SJCRH30 (cell line): Measurements from ENCODE around the gene ADAM11. TPM values are rescaled to one million over a fixed set of nuclear protein-coding genes. Genes with fewer than 3 reads are reported as not detected.
"Not testable (repeated sequence)": the region's sequence is repeated elsewhere in the genome, so short reads cannot be mapped to it uniquely, and the experiment has no call there.

Source experiments
- DNase-seq, 2 experiments: peaks; one replicate each; pipeline ENCODE4 v3.0.0-alpha.2; 2015 to 2020
- H3K27ac ChIP-seq: fragments of 250-450 bp; sonication (Bioruptor Pico); 2 replicates; pipeline ENCODE4 v1.5.1; 2020; ENCODE audit warnings: mild to moderate bottlenecking, moderate library complexity
- H3K27me3 ChIP-seq: fragments of 250-450 bp; sonication (Bioruptor Pico); 2 replicates; pipeline ENCODE4 v1.5.1; 2020; ENCODE audit warnings: mild to moderate bottlenecking, moderate library complexity
- H3K36me3 ChIP-seq: fragments of 250-450 bp; sonication (Bioruptor Pico); 2 replicates; pipeline ENCODE4 v1.5.1; 2020; ENCODE audit warnings: mild to moderate bottlenecking, moderate library complexity
- H3K4me1 ChIP-seq: fragments of 250-450 bp; sonication (Bioruptor Pico); 2 replicates; pipeline ENCODE4 v1.5.1; 2020; ENCODE audit warnings: mild to moderate bottlenecking, moderate library complexity
- H3K4me3 ChIP-seq: fragments of 250-450 bp; sonication (Bioruptor Pico); 2 replicates; pipeline ENCODE4 v1.5.1; 2020; ENCODE audit warnings: mild to moderate bottlenecking, moderate library complexity
- H3K9me3 ChIP-seq: fragments of 250-450 bp; sonication (Bioruptor Pico); replicated peaks from 2 replicates; pipeline ENCODE4 v1.5.1; 2020; ENCODE audit warnings: mild to moderate bottlenecking, moderate library complexity
- total RNA-seq: library from RNA; depleted of rRNA; stranded (reverse); fragments of >200 nt; shearing (Covaris generic); gene quantifications from 2 replicates; pipeline ENCODE4 v1.2.3, GENCODE V29; 2014; rRNA removed

ADAM11 gene
- total RNA-seq, 1 experiment from 2014 or later: 0.79 TPM

GRCh38 chr17:44812263-44812662 lies 53.5 kb downstream of the ADAM11 start:
- H3K36me3 ChIP-seq: no peaks in the 10 kb centered on the region
- no peak for DNase-seq
- H3K9me3 ChIP-seq: no peaks in the 10 kb centered on the region
- H3K27me3 ChIP-seq: no peaks in the 10 kb centered on the region
- H3K4me3 ChIP-seq: no peak overlapping the region
- H3K27ac ChIP-seq: no peak overlapping the region
- H3K4me1 ChIP-seq: no peaks in the 10 kb centered on the region

GRCh38 chr17:44818508-44818907 lies 59.7 kb downstream of the ADAM11 start:
- not testable (repeated sequence) for H3K4me1 ChIP-seq, H3K9me3 ChIP-seq, DNase-seq, H3K27me3 ChIP-seq, H3K36me3 ChIP-seq, H3K4me3 ChIP-seq, H3K27ac ChIP-seq

GRCh38 chr17:44820631-44821212 lies 61.9 kb downstream of the ADAM11 start:
- H3K27ac ChIP-seq: no peak overlapping the region
- H3K4me1 ChIP-seq: no peaks in the 10 kb centered on the region
- no peak overlapping the region for H3K4me3 ChIP-seq
- peaks cover 13% of the 10 kb centered on the region for H3K36me3 ChIP-seq
- no peaks in the 10 kb centered on the region for H3K27me3 ChIP-seq
- no peak for DNase-seq
- H3K9me3 ChIP-seq: 0 out of 2 replicates have a peak, but pooled peaks cover 3% of the 10 kb centered on the region

GRCh38 chr17:44825236-44825635 lies 66.4 kb downstream of the ADAM11 start:
- not testable (repeated sequence) for H3K4me1 ChIP-seq, H3K9me3 ChIP-seq, H3K27me3 ChIP-seq, DNase-seq, H3K4me3 ChIP-seq, H3K27ac ChIP-seq, H3K36me3 ChIP-seq

GRCh38 chr17:44826123-44826790 lies 67.5 kb downstream of the ADAM11 start:
- Histone ChIP-seq H3K4me3 (no peak overlapping the region), H3K9me3 (no peaks in the 10 kb centered on the region), H3K4me1 (peaks cover 11% of the 10 kb centered on the region), H3K36me3 (peaks cover 5% of the 10 kb centered on the region), H3K27ac (no peak overlapping the region), H3K27me3 (no peaks in the 10 kb centered on the region)
- DNase-seq: no peak

- DNase-seq: no peak
- Histone ChIP-seq H3K4me3 (peak overlapping the region; percentile 93; the same call in 1 of the 2 replicates), H3K36me3 (peaks cover 5% of the 10 kb centered on the region), H3K27me3 (no peaks in the 10 kb centered on the region), H3K9me3 (no peaks in the 10 kb centered on the region), H3K4me1 (peaks cover 15% of the 10 kb centered on the region), H3K27ac (no peak overlapping the region)
Observed at GRCh38 chr17:44827863-44828262, 69.1 kb downstream of the ADAM11 start.

GRCh38 chr17:44828919-44829522 lies 70.2 kb downstream of the ADAM11 start:
- Histone ChIP-seq H3K9me3 (no peaks in the 10 kb centered on the region), H3K4me3 (peak overlapping the region; percentile 93), H3K4me1 (peaks cover 15% of the 10 kb centered on the region), H3K27ac (peak overlapping the region; percentile 61), H3K36me3 (peaks cover 5% of the 10 kb centered on the region), H3K27me3 (no peaks in the 10 kb centered on the region)
- peak in 1 of 2 experiments; percentile 61 for DNase-seq

- Histone ChIP-seq H3K9me3 (no peaks in the 10 kb centered on the region), H3K4me3 (peak within 1 kb of the TSS; percentile 93), H3K4me1 (peaks cover 15% of the 10 kb centered on the region), H3K27ac (peak within 1 kb of the TSS; percentile 61), H3K36me3 (no peaks in the 10 kb centered on the region; the same call in 1 of the 2 replicates), H3K27me3 (no peaks in the 10 kb centered on the region)
- peak; percentile 73 to 78 for DNase-seq
Observed at GRCh38 chr17:44829523-44830358, 71.0 kb downstream of the ADAM11 start, which contains the start of gene GJC1. Gene GJC1, minus strand, starts transcription at chr17:44830287. Its CDS starts 24,470 bp downstream, at chr17:44805817.

GRCh38 chr17:44830359-44831288 lies 71.8 kb downstream of the ADAM11 start:
- peaks cover 15% of the 10 kb centered on the region for H3K4me1 ChIP-seq
- no peaks in the 10 kb centered on the region; the same call in 1 of the 2 replicates for H3K36me3 ChIP-seq
- H3K27me3 ChIP-seq: no peaks in the 10 kb centered on the region
- no peaks in the 10 kb centered on the region for H3K9me3 ChIP-seq
- peak overlapping the region; percentile 57 for H3K27ac ChIP-seq
- H3K4me3 ChIP-seq: peak overlapping the region; percentile 93
- DNase-seq: peak; percentile 51 to 62

- Histone ChIP-seq H3K9me3 (no peaks in the 10 kb centered on the region), H3K4me1 (peaks cover 15% of the 10 kb centered on the region), H3K36me3 (no peaks in the 10 kb centered on the region; the same call in 1 of the 2 replicates), H3K4me3 (no peak overlapping the region), H3K27ac (no peak overlapping the region), H3K27me3 (no peaks in the 10 kb centered on the region)
- no peak for DNase-seq
Observed at GRCh38 chr17:44831371-44831770, 72.6 kb downstream of the ADAM11 start.

Other genes with a start within 250 kb of the ADAM11 start
- 16.0 and 18.2 TPM in 2 replicates for gene FZD2, start 201.5 kb upstream of the ADAM11 start, total RNA-seq
- 0.04 TPM in 1 of 2 replicates, not detected in the other for gene MEIOC, start 102.5 kb upstream of the ADAM11 start, total RNA-seq
- 41.4 and 42.2 TPM in 2 replicates for gene CCDC43, start 69.2 kb upstream of the ADAM11 start, total RNA-seq
- gene DBF4B, start 50.3 kb upstream of the ADAM11 start, total RNA-seq: 16.5 and 19.4 TPM in 2 replicates
- 45.9 and 47.4 TPM in 2 replicates for gene GJC1, start 71.3 kb downstream of the ADAM11 start, total RNA-seq
- not detected in 2 replicates for gene HIGD1B, start 88.9 kb downstream of the ADAM11 start, total RNA-seq
- gene EFTUD2, start 140.5 kb downstream of the ADAM11 start, total RNA-seq: 153 and 172 TPM in 2 replicates
- gene GFAP, start 156.5 kb downstream of the ADAM11 start, total RNA-seq: 0.14 TPM in 1 of 2 replicates, not detected in the other
- gene KIF18B, start 188.8 kb downstream of the ADAM11 start, total RNA-seq: 31.0 and 36.3 TPM in 2 replicates
- gene C1QL1, start 209.3 kb downstream of the ADAM11 start, total RNA-seq: 0.08 and 0.10 TPM in 2 replicates